Forelimb muscle (tissue), 1 donor: ENCODE measurements around the gene BPIFA3. TPM values are rescaled to one million over a fixed set of nuclear protein-coding genes. Genes with fewer than 3 reads are reported as not detected.
A peak's percentile ranks its signal among the peaks of the same experiment; 100 is the strongest.
"Not testable (repeated sequence)": the region's sequence is repeated elsewhere in the genome, so short reads cannot be mapped to it uniquely, and the experiment has no call there.

Experiments
- DNase-seq: peaks from one replicate; pipeline ENCODE4 v3.0.0-alpha.2; 2013; ENCODE audit warnings: low read depth
- polyA plus RNA-seq: library from polyadenylated mRNA; unstranded; fragments of 120-200 nt; gene quantifications from one replicate; pipeline ENCODE4 v1.2.1, GENCODE V29; 2013; ENCODE audit not compliant: insufficient read length

BPIFA3 gene
- not detected for polyA plus RNA-seq

DNA sequence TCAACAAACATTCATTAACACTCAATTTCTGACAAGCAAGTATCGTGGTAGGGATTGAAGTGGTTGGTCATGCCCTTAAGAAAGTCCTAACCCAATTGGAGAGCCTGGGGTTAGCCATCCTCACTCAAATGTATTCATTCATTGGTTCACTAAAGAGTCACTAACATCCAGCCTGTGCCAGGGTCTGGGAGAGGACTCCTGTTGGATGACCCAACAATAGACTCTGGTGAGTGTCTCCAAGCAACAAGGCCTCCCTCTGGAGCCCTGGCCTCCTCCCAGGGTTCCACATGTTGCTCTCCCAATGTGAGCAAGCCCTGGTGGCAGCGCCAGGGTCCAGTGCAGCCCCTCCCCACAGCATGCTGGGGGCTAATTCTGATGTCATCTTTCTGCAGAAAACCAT is at the start of gene BPIFA3:
Gene BPIFA3 (plus strand): TSS at position 301 of the 400 bp plus-strand sequence. CDS start 185 bp downstream, outside the sequence.
- DNase-seq = no peak

DNA sequence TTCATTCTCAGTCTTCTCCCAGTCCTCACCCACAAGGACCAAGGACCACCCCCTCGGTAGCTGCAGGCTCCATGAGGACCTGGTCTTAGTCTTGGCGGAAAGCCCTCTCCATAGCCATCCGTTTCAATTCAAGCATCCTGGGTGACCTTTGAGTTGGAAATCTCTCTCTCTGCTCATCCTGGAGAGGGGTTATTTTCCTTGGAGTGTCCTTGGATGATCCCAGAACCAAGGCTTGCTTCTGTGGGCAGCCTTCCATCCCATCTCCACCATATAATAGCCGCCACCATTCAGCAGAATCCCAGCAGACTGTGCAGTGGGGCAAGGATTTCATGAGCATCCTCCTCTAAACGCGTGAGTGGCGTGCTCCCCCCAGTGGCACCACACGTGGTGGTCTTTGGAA is 49.3 kb upstream of the BPIFA3 start, which contains the start of gene BPIFA2:
Gene BPIFA2 (plus strand): TSS at position 301 of the 400 bp plus-strand sequence. CDS start 987 bp downstream, outside the sequence.
- DNase-seq = no peak

DNA sequence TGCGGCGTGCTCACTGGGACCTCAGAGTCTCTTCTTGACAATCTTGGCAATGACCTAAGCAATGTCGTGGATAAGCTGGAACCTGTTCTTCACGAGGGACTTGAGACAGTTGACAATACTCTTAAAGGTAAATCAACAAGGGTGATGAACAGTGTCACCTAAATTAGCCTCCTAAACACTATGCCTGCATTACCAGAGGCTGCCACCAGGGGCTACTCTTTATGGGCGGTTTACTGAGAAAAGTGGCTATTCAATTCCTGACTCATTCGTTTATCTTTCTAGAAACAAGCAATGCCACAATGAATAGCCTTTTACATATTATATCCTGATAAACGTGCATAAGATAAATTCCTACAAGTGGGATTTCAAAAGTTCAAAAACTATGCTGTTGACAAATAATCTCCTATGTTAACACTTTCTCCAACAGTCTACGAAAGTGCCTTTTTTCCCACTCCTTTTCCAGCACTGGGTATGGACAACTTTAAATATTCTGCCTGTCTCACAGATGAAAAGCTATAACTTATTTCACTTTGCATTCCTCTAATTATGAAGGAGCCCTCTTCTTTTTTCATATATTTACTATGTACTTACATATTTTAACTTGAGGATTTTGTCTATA is 47.9 kb upstream of the BPIFA3 start:
- no peak for DNase-seq

DNA sequence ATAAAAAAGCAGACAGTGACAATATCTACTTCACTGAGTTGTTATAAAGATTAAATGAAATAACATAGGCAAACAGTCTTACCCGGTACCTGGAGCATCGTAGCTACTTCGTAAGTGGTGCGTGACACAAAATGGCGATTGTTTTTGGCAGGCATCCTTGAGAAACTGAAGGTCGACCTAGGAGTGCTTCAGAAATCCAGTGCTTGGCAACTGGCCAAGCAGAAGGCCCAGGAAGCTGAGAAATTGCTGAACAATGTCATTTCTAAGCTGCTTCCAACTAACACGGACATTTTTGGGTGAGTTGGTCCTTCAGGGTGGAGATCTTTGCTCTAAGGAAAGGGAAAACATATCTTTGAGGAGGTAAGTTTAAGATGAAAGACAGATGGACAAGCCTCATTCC is 44.4 kb upstream of the BPIFA3 start:
- DNase-seq = no peak

DNA sequence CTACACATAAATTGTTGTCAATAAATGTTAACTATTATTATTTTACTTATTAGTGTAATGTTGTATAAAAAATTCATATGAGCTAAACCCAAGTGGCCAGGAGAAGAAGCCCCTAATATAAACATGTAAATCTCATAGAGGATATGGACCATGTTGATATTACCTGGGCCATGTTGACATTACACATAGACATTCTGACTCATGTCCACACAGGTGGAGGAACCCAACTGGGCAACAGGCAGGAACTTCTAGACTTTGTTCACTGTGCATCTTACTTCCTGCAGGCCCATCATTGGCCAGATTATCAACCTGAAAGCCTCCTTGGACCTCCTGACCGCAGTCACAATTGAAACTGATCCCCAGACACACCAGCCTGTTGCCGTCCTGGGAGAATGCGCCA is 42.0 kb upstream of the BPIFA3 start:
- no peak for DNase-seq

DNA sequence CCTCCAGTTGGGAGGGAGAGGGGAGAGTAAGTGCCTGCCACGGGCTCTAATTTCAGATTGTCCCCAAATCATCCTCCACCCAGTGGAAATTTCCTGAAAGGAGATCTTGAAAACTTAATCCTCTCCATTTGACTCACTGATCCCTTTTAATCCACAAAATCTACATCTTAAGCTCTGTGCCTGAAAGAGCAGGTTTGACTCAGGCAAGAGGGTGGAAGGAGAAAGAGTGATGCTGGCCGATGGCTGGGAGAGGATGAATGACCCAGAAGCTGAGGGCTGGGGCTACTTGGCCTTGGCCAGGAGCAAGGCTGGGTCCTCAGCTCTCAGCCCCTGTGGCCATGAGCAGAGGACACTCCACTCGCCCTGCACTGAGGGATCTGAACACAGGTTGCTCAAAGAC is 41.1 kb upstream of the BPIFA3 start:
- no peak for DNase-seq

DNA sequence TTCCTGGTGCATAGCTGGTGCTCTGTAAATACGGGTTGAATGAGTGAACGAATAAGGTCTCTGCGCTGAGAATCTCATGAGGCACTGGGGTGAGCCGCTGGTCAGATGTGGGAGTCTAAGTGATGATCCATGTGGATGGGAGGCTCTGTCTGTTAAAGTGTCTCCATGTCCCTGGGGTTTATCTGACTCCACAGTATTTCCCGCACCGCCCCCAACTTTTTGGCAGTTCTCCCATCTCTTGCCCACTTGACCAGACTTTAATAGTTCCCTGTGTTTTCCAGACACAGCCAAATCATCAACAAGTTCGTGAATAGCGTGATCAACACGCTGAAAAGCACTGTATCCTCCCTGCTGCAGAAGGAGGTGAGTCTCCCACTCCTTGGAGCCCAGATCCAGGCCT is 39.3 kb upstream of the BPIFA3 start:
- DNase-seq = no peak

DNA sequence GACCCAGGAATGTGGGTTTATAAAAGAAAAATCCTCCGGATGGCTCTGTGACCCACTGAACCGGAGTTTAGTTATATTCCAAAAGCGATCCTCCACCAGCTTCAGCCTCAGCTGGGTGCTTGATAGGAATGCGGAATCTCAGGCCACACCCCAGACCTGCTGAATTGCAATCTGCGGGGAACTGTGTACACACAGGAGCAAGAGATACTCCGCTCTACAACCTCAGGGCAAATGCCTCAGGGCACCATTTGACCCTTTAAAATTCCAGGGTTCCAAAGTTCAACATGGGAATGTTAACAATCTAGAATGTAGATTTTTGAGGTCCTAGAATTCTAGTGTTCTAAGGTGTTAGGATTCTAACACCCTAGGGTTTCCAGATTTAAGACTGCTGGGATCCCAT is 38.4 kb upstream of the BPIFA3 start:
- no peak for DNase-seq

DNA sequence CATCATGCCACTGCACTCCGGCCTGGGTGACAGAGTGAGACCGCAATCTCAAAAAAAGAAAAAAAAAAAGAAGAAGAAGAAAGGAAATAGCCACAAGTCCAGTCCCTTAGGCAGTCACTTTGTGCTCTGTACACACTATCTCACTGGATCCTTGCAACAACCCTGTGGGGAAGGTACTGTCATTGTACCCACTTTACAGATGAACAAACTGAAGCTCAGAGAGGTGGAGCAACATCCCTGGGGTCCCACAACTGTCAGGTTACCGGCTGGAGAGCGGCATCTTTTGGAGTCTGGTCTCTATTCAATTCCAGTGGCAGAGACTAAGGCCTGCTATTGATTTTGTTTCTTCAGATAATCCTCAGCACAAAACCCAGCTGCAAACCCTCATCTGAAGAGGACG is 37.0 kb upstream of the BPIFA3 start:
- DNase-seq = no peak

DNA sequence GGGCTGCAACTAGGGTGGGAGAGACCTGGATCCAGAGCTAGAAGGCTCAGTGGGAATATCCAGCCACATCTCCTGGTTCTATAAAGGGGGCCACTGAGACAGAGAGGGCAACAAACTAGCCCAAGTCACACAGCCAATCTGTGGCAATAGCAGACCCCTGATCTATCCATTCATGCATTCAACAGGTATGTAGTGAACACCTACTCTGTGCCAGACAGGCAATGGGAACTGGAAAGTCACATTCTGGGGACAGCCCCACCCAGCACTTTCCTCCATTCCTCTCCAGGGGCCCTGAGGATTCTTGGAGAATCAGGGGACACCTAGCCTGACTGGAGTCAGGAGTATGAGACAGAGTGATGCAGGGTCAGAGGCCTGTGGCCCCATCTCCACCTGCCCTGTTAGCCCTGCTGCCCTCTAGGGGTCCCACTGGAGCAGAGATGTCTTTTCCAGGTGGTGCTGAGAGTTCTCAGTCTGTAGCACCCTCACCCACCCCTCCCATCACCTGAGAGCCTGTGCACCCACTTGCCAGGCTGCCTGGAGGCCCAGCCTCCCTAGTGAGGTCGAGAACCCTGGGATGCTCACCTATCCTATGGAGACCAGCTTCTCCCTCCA is 35.6 kb upstream of the BPIFA3 start:
- DNase-seq = no peak

DNA sequence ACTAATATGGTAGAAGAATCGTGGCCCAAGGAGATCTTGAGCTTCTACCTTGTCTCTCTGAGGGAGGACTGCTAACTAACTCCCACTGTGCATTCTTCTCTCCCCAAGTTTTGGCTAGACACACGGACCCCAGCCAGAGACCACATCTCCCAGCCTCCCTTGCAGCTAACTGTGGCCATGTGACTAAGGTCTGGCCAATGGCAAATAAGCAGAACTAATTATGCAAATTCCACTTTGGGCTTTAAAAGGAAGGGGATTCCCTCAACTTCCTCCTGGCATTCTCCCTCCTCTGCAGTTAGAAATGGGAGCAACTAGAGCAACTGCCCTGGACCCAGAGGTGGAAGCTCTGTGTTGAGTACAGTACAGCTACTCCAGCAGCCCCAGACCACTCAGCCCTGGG is 33.8 kb upstream of the BPIFA3 start:
- no peak for DNase-seq

DNA sequence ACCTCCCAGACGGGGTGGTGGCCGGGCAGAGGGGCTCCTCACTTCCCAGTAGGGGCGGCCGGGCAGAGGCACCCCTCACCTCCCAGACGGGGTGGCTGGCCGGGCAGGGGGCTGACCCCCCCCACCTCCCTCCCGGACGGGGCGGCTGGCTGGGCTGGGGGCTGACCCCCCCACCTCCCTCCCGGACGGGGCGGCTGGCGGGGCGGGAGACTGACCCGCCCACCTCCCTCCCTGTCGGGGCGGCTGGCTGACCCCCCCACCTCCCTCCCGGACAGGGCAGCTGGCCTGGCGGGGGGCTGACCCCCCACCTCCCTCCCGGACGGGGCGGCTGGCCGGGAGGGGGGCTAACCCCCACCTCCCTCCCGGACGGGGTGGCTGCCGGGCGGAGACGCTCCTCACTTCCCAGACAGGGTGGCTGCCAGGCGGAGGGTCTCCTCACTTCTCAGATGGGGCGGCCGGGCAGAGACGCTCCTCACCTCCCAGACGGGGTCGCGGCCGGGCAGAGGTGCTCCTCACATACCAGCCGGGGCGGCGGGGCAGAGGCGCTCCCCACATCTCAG is 32.0 kb upstream of the BPIFA3 start:
- not testable (repeated sequence) for DNase-seq

DNA sequence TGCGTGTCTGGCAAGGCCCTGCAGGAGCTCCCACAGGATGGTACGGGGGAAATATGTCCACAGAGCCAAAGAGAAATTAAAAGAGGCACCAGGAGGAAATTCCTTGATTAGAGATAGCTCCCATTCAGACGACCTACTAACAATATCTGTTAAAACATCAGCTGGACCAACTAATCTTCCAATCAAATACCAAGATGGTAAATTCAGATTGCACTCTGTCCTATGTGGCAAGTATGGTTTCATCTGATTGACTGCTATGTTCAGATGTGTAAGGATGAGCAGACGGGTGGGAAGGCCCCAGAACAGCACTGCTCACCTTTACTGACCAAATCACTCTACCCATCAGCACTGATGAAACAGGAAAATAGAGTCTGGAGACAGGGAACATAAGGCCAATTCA is 29.7 kb upstream of the BPIFA3 start:
- no peak for DNase-seq

DNA sequence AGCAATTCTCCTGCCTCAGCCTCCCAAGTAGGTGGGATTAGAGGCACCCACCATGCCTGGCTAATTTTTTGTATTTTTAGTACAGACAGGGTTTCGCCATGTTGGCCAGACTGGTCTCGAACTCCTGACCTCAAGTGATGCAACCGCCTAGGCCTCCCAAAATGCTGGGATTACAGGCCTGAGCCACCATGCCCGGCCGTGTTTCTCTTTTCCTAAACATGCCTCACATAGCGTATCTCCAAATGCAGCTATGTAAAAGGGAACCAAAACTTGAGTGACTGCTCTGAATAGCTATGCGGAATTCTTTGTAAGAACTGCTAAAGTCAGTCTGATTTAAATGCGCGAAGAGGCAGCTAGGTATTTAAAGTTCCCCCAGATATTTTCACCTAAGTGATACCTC is 28.7 kb upstream of the BPIFA3 start:
- no peak for DNase-seq

DNA sequence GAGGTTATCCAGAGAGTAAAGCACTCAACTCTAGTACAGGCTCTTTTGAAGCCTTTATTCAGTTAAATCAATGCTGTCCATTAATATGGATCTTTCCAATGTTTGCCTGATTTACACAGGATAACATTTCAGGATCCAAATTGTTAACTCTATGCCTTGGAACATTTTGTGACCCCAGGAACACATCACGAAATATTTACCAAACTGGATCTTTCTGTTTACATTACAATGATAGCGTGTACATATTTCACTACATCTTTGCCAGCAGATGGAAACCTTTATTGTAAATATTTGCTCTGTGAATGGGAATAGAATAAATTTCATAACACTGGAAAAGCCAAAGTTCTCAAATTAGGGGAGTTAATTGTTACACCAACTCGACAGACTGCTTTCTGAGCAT is 25.7 kb upstream of the BPIFA3 start:
- no peak for DNase-seq

DNA sequence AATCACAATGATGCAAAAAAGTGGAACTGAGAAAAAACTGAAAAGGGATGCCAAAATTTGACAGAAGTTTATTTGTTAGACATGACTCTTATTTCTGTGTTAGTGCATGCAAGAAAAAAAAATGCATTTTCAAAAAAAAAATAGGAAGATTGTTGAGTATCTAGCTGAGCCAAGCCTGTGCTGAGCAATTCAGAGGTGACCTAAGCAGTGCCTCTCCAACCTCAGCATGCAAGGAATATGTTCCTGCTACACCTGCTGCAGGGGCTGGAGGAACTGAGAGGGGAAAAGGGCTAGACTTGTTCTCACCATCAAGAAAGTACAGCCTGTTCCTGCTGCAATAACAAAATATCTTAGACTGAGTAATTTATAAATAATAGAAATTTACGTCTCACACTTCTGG is 25.2 kb upstream of the BPIFA3 start:
- DNase-seq = no peak

DNA sequence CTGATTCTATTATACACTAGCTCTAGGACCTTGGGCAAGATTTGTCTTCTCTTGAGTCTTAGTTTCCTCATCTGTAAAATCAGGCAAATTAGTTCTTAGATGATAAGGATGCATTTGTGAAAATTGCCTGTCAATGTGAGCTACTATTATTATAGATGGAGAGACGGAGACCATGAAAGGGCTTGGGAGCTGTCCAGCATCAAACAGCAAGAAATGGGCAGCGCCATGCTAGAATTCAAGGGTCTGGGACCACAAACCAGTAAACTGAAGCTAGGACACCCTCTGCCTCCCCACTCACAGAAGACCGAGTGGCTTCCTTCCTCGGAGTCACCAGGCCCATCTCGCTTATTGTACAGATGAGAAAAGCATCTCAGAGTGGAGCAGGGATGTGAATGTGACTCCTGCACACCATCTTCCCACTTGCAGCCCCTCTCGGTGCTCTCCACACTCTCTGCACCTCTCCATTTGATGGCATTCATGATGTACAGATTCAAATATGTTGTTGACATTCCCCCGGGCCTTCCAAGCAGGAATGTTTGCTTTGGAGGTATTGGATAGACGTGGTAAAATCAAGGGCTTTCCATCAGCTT is 24.1 kb upstream of the BPIFA3 start:
- no peak for DNase-seq

DNA sequence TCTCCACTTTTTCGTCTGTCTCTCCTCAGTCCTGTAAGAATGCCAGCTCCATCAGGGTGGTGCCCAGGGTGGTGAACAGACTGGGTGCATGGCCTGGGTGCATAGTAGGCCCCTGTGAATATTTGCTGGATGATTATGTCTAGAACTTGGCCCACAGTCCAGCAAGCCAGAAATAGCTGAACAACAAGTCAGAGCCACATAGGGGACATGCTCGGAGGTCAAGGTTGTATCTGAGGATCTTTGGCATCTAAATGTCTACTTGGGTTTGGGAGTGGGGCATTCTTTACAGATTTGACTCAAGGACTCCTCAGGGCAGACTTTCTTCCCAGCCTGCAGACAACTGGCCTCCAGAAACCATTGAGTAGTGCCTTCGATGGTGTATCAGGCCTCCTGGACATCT is 18.1 kb upstream of the BPIFA3 start:
- no peak for DNase-seq

DNA sequence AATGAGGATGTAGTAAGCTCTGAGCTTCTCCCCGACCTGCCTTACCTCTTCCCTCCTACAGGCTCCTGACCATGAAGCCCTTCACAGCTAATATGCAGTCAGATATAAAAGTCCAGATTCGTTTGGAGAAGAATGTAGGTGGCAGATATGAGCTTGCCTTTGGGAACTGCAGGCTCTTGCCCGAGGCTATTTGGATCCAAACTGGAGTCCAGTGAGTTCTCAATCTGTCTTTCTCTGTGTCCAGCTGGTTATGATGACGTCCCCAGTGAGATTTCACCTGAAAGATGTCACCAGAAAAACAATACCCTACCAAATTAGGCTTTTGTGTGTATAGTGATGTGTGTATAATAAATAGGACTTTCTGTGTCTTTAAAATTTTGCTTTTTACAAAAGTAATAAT is 14.7 kb upstream of the BPIFA3 start:
- no peak for DNase-seq

DNA sequence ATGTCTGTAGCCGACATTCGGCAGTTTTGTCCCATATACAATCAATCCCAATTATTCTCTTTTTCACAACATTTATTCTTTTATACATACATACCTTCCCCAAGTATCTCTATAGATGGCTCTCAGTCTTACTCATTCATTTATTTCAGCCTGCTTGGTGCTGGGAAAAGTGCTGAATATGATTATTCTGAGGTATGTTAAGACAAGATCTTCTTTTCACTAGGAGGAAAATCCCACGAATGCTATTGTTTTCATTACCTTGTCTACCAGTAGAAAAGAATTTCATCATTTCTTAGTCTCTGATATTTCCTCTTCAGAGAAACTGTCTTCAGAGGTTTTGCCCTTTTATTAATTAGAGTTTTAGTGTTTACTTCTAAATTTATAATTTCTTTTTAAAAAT is 13.7 kb upstream of the BPIFA3 start:
- no peak for DNase-seq

DNA sequence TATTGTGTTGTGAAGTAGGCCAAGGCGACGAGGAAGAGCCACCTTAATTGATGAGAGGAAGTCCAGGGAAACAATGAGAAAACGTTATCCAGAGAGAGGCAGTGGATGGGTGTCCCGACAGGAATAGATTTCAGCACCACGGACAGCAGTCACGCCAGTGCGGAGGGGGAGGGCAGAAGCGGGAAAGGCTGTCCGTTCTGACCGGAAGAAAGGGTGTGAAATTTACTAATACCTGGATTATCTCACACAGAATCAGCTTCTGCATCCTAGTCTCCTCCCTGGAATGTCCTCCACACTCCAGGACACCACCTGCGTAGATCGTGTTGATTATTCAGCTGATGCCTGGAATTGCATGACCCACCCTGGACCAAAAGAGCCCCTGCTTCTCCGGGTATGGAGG is 7.4 kb upstream of the BPIFA3 start:
- peak; percentile 62 for DNase-seq

DNA sequence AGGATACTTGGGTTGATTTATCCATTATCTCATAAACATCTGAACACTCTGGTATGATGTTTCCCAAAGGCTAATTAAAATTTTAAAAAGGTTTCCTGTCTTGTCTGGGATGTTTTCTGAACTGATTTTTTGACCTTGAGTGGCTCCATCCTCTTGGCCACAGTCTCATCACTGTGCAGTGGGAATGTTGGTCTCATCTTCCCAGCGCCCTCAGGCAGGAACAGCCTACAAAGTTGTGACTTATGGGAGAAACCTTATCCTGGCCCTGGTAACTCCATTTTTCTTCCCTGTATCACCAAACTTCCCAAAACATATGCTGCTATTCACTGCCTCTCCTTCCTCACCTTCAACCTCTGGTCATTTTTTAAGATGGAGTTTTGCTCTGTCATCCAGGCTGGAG is 6.8 kb upstream of the BPIFA3 start:
- no peak for DNase-seq

DNA sequence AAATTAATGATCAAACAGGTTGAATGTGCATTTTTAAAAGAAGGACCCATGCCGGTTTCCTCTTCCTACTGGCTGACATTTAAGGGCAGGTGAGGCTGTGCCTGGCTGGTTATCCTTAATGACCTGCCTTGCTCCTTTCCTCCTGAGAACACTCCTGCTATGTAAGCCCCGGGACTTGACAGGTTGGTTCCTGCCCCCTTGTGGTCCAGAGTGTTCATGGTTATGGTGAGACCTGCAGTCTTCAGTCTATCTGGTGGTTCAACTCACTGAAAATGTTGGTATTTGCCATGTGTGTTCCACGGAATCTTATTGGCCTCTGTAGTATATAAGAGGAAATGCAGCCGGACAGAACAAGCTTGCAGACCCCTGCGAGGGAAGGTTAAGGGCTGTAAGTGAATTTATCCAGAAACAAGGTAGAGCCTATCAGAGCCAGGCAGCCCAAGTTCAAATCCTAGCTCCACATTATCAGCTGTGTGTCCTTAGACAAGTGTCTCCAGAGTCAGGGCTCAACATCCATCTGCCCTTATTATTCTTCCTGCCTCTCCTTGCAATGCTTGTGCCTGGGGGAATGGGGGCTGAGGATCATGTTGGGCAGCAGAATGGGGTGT is 5.2 kb upstream of the BPIFA3 start:
- DNase-seq = no peak
